ENCODE measurements around the gene GAPDHS. TPM values are rescaled to one million over a fixed set of nuclear protein-coding genes. Genes with fewer than 3 reads are reported as not detected.

Gene GAPDHS
- total RNA-seq, 1 experiment from 2014 or later = not detected

GRCh38 chr19:35539314-35539713 is 6.1 kb downstream of the GAPDHS start:
- DNase-seq (ENCODE audit: low spot score) = no peak

- no peak for DNase-seq (ENCODE audit: low spot score)
Observed at GRCh38 chr19:35539850-35540249, 6.6 kb downstream of the GAPDHS start.

- no peak for DNase-seq (ENCODE audit: low spot score)
Observed at GRCh38 chr19:35540356-35540927, 7.2 kb downstream of the GAPDHS start.

DNA sequence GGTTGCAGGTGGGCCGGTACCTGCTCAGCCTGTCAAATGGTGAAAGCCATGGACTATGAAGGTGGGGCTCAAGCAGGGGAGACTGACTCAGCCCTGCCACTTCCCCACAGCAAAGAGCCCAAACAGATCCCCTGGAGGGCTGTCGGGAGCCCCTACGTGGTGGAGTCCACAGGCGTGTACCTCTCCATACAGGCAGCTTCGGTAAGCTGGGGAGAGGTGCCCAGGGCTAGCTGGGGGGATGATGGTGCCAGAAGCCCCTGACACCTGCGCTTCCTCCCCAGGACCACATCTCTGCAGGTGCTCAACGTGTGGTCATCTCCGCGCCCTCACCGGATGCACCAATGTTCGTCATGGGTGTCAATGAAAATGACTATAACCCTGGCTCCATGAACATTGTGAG is 9.0 kb downstream of the GAPDHS start:
- DNase-seq (ENCODE audit: low spot score) = no peak

- no peak for DNase-seq (ENCODE audit: low spot score)
Observed at GRCh38 chr19:35543280-35544109, 10.2 kb downstream of the GAPDHS start.

GRCh38 chr19:35544110-35544802 is 11.0 kb downstream of the GAPDHS start:
- DNase-seq (ENCODE audit: low spot score) = no peak

DNA sequence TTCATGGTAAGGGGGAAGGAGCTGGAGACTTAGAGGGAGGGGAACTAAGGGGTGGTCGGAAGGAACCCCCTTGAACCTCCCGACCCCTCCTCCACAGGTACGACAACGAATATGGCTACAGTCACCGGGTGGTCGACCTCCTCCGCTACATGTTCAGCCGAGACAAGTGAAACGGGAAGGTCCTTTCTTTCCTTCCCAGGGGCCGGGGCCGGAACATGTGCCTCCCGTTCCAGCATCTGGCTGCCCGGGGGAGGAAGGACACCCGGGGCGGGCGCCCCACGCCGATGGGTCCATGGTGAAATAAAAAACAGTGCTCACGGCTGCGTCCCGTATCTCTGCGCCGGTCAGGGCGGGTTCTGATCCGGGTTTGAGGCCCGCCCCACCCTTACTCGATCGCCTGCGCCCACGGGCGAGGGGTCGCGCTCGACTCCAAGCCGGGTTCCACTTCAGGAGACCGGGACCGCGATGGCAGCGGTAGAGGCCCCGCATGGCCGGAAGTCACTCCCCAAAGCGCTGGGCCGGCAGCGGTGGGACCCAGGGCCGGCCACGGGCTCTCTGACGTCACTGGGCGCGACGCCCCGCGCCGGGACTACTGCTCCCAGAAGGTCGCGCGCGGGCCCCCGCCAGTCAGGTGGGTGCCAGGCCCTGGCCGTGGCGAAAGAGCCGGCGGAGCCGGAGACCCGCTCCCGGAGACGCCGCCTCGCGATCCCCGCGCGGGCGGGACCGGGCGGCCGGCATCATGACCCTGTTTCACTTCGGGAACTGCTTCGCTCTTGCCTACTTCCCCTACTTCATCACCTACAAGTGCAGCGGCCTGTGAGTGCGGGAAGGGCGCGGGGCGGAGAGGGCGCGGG is 12.0 kb downstream of the GAPDHS start, which contains the start of gene TMEM147:
Gene TMEM147 (plus strand): TSS at position 626 of the 854 bp plus-strand sequence. CDS start 114 bp downstream, at position 740.
- DNase-seq (ENCODE audit: low spot score) = peak; percentile 82

DNA sequence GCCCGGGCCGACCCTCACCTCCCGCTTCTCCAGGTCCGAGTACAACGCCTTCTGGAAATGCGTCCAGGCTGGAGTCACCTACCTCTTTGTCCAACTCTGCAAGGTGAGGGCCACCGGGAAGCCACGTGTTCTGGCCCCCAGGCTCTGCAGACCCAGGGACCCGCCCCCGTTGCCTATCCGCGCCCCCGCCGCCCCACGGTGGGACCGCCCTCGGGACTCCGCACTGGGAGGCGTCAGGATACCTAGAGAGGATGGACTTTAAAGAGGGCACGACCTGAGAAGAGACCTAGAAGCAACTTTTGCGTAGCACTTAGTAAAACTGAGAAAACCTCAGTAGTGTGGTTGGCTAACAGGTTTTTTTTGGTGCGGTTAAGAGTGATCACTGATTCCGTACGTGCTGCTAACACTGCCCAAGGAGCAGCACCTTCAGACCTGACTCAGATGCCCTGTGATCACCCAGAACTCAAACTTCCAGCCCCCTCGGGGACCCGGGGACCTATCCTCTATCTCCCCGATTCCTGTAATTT is 12.7 kb downstream of the GAPDHS start:
- DNase-seq (ENCODE audit: low spot score) = peak; percentile 11

GRCh38 chr19:35546532-35546931 is 13.3 kb downstream of the GAPDHS start:
- DNase-seq (ENCODE audit: low spot score) = no peak

DNA sequence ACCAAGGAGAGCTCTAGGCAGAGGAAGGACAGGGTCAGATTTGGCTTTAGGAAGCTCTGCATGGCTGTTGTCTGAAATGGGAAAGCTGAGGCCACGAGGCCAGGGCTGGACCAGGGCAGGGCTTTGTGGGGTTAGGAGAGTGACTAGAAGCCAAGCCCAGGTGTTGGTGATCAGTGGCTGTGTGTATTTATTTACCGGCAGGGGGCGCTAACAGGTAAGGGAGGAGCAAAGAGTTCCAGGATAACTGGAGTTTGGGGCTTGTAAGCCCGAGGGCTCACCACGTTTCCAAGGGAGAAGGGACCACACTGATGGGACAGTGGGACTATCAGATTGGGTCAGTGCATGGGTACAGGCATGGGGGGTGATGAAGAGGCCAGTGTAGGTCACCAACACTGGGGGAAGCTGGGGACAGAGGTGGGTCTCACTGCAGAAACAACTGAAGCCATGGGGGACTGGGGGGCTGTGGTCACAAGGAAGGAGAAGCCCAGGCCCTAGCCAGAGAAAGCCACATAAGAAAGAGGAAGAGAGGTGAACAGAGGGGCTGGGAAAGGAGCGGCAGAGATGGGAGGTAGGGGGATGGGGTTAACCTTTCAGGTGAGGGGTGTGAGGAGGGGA is 16.0 kb downstream of the GAPDHS start:
- DNase-seq (ENCODE audit: low spot score) = peak; percentile 53

GRCh38 chr19:35549879-35550523 is 16.7 kb downstream of the GAPDHS start:
- DNase-seq (ENCODE audit: low spot score) = no peak

DNA sequence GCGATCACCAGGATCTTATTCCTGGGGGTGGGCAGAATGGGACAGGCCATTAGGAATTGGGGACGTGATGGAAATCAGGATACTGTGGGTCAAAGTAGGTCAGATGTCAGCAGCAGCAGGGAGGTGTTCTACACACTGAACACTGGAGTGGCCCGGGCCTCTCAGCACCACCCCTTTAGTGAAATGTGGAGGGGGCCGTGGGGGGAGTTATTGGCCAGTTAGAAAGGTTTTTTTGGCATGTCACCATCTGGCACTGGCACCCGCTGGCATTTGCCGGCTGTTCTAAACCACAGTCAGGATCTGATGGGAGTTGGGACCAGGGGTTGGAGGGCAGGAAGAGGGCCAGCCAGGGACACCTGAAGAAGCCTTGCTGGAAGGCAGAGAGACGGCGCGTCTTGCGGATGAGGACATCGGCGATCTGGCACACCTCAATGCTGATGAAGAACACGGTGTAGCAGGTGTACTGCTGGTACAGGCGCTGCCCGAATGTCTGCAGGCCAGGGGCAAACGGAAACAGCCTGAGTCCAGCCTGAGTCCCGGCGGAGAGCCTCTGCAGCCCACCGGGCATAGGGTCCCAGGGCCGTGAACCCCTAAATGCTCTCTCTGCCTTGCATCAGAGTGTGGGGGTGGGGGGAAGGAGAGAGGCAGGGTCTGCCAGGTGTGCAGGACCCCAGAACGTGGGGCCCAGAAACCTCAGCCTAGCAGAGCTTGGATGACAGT is 18.0 kb downstream of the GAPDHS start:
- DNase-seq (ENCODE audit: low spot score) = no peak

- no peak for DNase-seq (ENCODE audit: low spot score)
Observed at GRCh38 chr19:35552534-35553384, 19.5 kb downstream of the GAPDHS start.

- no peak for DNase-seq (ENCODE audit: low spot score)
Observed at GRCh38 chr19:35553385-35554000, 20.2 kb downstream of the GAPDHS start.

DNA sequence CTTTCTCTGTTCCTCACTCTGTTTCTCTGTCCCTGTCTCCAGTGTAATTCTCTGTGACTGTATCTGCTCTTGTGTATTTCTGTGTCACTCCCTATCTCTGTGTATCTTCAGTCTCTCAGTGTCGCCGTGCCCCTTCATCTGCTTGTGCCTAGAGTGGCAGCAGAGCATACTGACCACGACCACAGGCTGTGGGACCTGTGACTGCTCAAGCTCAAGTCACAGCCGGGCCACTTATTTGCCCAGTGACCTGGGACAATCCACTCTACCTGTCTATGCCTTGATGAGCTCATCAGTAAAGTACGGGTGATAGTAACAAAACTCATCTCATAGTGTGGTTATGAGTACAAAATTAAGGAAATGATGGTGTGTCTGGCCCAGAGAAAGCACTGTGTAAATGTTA is 20.8 kb downstream of the GAPDHS start:
- no peak for DNase-seq (ENCODE audit: low spot score)

DNA sequence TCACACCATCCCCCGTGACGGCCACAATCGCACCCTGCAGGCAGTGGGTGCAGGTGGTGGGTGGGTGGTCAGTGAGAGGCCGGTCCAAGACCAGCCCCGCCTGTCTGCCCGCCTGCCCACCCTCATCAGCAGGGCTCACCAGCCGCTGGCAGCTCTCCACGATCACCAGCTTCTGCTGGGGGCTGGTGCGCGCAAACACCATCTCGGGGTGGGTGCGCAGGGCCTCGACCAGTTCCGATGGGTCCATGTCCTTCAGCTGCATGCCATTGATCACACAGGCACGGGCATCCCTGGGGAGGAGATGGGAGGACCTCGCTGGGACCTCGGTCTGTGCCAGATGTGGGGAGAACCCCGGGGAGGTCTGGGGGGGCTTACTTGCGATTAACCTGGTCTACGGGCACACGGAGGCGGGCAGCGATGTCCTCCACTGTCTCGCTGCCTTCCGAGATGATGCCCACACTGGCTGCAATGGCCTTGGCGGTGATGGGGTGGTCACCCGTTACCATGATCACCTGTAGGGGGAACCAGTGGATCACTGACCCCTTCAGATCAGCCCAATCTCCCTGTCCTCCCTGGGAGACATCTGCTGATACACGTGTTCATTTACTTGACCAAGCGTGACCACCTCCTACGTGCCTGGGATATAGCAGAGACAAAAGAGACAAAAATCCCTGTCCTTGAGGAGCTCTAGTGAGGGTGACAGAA is 22.2 kb downstream of the GAPDHS start:
- peak; percentile 68 for DNase-seq (ENCODE audit: low spot score)

GRCh38 chr19:35556025-35556590 is 22.9 kb downstream of the GAPDHS start:
- no peak for DNase-seq (ENCODE audit: low spot score)
